GM18519 (cell line): ENCODE data around the gene LIPT2.

Experiments
- ATAC-seq: cut with Tn5 transposase; IDR thresholded peaks from one replicate; pipeline ENCODE4 v1.9.1; 2021; ENCODE audit warnings: mild to moderate bottlenecking, moderate library complexity; ENCODE audit not compliant: unreplicated experiment, low FRiP score

The LIPT2 gene

DNA sequence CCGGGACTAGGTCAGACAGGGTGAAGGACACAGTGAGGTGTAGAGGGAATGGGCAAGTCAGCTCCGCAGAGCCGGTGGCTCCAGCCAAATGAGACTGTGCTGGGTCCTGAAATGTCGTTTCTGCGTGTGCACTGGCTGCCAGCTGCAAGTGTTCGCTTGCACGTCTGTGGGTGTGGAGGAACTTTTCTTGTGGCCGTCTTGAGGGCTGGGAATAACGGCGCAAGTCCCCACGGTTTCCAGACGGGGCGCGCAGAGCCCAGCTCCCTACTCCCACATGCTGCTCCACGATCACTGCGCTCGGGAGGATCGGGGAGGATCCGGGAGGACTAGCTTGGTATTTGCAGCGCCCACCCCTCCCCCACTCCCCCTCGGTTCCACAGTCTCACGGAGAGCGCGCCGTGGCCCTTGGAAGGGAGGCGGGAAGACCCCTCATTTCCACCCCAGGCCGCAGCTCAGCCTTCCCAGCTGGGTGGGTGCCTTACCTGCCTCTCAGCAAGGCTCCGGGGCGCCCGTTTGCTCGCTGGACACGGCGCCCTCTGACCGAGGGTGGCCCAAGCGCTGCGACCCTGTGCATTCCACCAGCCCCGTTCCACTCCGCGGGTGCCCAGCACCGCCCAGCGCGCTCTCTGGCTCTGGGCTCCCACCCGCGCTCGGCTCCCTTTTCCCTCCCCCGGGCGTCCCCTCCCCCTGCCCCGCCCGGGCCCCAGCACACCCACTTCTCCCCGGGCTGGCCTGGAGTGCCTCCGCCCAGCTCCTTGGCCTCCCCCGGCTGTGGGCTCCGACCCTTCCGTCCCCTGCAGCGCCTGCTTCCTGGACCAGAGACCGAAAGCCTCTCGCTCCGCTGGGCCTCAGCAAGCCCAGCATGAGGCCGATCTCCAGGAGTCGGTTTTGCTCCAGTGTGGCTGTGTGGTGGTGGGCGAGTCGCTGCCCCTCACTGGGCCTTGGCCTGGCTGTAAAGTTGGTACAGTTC, 26.3 kb downstream of the LIPT2 start, which contains the start of gene KCNE3:
TSS of gene KCNE3 (minus strand) at position 634 of the 970 bp plus-strand sequence. CDS start 9,986 bp downstream, outside the sequence.
- ATAC-seq, result no peak

DNA sequence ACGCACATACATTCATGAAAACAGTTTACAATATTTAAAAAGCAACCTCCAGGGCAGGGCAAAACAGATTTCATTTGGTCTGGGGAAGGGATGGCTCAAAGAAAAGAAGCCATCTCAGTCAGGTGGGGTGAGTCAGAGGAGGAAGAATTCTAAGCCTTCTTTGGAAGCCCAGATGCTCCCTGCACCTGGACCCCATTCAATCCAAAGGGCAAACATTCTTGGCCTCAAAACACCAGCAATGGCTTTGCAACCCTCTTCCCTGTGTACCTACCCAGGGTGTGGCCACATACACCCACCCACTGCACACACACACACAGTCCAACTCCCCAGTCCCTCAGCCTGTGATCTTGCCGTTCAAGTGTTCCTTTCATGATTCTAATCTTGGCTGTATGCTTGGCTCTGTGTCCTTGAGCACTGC, 28.2 kb downstream of the LIPT2 start:
- ATAC-seq, result no peak

DNA sequence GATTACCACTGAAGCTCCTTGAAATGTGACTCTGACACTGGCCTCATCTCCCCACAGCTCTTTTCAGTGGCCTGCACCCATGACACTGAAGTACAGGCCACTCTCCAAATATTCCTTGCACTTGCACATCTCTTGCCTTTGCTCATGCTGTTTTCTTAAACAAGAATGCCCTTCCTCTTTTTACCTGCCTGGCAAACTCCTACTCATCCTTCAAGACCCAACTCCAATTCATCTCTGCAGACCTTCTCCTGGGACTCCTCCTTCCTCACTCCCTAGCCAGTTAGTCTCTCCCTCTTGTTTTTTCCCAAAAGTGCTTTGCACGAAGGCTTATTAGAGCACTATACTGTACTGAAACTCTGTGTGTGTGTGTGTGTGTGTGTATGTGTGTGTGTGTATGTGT, 28.8 kb downstream of the LIPT2 start:
- no peak for ATAC-seq

DNA sequence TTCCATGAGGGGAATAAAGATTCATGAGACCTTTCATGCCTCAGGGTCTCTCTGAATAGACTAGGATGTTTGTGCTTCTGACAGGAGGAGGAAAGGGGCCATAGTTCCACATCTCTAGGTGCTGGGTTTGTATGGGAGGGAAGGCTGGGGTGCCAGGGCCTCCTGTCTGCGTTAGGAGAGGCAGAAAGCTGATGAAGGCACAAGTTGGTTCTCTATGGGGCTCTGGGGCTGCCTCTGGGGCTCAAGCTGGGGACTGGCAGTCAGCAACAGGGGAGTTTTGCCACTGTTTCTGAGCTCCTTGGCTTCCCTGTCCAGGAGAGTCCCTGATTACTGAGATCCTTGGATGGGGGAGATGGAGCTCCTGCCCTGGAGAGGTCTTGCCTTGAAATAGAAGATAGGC, 30.3 kb downstream of the LIPT2 start:
- no peak for ATAC-seq

DNA sequence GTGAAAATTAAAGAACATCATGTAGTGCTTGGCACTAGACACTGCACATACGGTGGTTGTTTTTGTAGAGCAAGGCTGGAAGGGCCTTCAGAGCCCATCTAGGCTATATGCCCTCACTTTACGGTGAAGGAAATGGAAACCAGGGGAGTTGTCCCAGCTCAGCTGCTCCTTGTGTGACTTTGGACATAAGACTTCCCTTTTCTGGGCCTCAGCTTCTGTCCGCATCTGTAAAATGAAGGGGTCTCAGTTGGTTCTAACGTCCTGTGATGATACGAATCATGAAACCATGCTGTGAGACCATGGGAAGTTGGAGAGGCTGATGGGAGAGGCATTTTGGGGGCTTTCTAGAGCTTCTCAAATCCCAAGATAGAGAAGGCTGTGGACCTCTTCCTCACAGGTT, 30.9 kb downstream of the LIPT2 start:
- ATAC-seq, result no peak

DNA sequence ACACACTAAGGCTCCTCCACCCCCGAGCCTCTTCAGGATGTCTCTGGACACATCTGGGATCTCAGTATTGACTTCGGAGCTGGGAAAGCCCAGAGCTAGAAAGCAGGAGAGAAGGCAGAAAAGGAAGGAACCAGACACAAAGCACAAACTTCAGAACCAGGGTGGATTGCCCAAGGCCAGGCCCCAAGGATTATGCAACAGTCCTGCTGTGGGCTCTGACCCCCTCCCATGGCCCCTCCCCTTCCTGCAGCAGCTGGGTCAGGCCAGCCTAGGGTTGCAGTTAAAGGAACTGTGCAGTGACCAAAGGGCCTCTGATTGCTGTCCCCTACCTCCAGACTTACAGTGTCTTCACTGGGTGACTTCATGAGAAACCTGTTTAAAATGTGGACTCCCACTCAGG, 31.5 kb downstream of the LIPT2 start:
- no peak for ATAC-seq

DNA sequence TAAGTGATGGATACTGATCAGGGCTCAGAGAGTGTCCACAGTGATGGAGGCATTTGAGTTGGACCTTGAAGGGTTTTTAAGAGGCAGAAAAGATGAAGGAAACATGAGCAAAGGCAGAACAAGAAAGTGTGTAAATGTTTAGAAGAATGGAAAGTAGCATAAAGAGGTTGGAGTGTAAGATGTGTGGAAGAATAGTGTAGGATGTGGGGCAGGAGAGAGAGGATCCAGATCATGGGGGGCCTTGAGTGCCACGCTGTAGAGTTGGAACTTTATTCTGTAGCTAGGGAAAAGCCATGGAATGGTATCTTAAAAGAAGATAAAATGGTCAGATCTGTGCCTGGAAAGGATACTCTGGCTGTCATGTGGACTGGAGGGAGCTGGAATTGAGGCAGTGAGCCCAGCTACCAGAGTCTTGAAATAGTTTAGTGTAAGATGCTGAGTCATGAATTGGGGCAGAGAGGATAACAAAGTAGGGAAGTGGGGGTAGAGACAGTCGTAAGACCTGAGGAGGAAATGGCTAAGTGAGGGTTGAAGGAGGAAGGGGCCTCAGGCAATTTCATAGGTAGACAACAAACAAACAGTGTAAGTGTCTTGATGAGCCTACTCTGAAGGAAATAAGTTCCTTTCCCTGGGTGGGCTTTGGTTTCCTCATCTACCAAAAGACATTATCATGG, 32.9 kb downstream of the LIPT2 start:
- no peak for ATAC-seq

DNA sequence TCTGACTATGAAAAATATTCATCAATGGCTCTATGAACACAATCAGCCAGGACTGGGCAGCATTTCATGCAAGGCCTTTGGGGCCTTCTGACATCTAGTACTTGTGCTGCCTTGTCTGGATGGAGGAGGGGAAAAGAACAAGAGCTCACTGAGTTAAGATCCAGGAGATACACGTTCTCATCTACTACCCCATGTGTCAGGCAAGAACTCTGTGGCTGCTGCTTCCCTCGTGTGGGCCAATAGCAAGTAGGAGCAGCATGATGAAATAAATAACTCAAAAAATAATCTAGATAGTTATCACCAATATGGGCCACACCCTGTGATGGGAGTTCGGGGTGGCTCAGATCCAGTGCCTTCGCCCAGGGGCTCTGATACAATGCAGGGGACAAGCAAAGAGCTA, 33.5 kb downstream of the LIPT2 start:
- ATAC-seq, result no peak

DNA sequence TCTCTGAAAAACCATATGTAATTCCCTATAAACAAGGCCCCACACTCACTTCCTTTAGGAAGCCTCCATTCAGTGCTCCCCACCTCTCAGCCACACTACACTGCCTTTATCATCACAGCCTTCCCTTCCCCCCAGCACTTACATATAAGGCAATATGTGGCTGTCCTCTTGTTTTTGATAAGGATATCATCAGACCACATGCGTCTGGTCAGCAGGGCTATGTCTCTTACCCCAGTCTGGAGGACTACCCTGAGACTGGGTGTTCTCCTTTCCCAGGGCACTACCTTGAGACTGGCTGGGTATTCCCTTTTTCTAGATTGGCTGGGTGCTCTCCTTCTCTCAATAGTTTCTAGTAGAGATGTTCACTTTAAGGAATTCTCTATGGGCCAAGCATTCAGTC, 33.9 kb downstream of the LIPT2 start:
- no peak for ATAC-seq

DNA sequence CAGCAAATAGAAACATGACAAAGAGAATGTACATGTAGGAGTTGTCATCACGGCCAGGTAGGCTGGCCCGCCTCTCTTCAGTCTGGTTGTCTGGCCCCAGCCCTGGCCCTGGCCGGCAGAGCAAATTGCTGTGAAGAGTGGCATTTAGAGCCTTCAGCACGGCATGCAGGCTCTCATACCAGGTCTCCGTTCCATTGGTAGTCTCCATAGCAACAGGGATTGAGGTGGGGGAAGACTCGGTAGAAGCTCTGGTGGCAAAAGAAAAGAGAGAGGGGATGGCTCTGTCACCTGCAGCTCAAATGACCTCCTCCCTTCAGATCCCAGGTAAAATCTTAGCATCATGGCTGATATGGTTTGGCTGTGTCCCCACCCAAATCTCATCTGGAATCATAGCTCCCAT, 36.2 kb downstream of the LIPT2 start:
- no peak for ATAC-seq

DNA sequence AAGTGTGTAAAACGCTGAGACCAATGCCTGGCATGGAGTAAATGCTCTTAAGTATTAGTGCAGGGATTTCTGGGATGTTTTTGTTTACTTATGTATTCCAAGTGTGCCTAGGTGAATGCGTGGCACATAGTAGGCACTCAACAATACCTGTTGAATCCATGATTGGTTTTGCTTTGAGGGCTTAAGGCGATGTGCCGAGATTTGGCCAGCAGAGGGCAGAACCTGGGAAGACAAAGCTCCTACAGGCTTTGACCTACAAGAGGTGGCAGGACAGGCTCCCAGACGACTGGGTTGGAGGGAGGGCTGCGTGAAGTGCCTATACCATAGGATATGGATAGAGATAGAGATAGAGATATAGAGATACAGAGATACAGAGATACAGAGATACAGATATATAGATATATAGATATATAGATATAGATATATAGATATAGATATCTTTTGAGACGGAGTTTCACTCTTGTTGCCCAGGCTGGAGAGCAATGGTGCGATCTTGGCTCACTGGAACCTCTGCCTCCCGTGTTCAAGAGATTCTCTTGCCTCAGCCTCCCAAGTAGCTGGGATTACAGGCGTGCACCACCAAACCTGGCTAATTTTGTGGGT, 40.0 kb downstream of the LIPT2 start:
- ATAC-seq, result no peak

DNA sequence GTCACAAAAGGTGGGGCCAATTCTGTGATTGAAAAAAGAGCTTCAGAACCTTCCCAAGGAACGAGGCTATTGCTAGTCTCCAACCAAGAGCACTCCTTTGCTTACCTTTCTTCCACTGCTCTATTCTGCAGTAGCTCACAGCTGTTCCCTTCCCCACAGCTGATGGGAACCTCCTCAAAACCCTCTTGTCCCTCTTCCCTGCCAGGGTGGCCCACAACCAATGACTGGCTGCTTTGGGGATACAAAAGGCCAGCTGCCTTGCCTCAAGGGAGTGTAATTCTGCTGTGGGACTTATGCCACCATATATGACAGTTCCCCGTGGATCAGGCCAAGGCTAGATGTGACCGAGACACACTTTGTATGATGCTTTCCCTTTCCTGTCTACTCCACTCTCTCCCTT, 41.2 kb downstream of the LIPT2 start:
- ATAC-seq, result no peak

DNA sequence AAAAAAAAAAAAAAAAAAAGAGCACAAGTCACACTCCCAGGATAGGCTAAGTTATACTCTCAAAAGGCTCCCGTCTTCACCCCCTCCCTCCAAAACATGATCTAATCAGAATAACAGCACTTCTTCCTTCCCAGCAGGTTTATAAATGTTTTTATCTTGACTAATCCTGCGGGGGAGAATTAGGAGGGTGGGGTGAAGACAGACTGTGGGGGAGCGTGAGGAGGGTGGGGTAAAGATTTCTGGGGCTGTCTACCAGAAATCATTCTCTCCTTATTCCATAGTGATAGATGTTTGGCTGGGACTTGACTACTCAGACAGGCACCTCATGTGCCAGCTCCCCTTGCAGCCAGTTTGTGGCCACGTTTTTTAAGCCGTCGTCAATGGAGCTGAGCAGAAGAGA, 43.2 kb downstream of the LIPT2 start:
- no peak for ATAC-seq

DNA sequence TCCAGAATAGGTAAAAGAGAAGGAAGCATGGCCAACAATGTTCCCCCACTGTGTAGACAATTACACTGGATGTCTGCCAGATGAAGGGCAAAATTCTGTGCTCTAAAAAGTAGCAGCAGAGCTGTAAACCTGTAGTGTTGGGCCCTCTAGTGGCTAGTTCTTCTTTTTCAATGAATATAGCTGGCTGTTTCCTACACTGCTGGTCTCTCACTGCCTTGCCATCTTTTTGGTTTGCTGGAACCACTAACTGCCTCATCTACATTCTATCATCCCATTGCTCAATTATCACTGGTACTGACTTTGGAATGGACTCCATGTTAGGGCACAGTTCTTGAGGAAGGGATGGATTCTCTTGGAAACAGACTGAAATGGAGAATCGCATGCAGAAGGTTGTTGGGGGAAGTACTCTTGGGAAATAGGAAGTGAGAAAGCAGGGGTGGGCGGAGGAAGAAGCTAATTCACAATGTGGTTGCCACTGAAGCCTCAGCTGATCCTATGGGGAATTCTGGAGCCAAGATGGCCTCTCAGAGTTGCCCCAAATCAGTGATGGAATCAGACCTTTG, 44.1 kb downstream of the LIPT2 start:
- ATAC-seq, result peak; percentile 65

DNA sequence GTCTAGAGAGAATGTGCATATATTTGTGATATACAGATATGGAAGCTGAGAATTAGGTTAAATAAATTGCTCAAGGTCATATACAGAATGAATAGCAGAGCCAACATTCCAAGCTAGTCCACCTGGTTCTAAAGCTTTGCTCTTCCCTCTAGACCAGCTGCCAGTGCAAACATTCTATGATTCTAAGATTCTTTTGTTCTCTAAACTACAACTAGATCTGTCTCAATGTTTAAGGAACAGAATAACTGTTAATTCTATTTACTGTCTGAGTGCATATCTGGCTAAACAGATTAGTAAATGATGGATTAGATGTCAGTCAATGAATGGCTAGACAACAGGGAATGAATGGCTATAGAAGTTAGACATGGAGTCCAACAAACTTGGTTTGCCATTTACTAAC, 45.8 kb downstream of the LIPT2 start:
- ATAC-seq, result no peak

DNA sequence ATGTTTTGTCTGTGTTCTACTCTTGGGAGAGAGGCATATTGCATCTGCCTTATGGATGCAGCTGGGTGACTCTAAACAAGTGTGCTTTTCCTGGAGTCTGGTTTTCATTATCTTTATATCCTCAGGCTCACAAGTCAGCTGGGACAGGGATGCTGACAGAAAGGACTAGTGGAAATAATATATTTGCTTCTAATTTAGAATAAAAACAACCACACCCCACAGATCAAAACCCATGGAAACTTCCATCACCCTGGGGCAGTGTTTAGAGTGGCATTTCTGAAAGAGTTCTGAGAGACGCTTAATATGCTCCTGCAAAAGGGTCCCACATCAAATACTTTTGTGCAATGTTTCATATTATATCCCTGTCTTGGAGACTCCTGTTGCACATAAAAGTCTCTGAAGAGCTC, 47.0 kb downstream of the LIPT2 start:
- no peak for ATAC-seq

DNA sequence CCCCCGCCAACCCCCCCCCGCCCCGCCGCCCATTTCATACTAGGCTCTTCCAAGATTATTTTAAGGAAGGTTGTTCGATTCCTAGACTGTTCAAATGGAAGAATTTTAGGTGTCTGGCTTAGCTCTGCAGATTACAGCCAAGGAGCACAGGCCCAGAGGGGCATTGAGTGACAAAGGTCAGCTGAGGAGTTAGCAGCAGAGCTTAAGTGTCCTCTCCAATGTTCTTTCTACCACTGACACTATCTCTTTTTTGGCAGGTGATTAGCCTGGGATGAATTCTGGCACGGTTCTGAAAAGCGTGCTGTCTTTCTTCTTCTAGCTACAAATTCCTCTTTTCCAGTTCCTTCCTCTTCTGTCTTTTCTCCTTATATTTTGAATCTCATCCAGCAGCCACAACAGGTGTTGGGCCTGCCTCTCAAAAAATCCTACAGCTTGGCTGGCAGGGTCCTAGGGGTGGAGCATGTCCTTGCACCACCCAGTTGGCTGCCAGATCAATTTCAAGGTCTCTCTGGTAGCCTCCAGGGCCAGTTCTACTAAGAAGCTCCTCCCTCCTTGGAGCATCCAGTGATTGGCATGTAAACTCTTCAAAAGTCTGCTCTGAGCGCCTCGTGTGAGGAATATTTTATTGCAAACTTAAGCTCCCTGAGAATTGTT, 49.2 kb downstream of the LIPT2 start:
- no peak for ATAC-seq

DNA sequence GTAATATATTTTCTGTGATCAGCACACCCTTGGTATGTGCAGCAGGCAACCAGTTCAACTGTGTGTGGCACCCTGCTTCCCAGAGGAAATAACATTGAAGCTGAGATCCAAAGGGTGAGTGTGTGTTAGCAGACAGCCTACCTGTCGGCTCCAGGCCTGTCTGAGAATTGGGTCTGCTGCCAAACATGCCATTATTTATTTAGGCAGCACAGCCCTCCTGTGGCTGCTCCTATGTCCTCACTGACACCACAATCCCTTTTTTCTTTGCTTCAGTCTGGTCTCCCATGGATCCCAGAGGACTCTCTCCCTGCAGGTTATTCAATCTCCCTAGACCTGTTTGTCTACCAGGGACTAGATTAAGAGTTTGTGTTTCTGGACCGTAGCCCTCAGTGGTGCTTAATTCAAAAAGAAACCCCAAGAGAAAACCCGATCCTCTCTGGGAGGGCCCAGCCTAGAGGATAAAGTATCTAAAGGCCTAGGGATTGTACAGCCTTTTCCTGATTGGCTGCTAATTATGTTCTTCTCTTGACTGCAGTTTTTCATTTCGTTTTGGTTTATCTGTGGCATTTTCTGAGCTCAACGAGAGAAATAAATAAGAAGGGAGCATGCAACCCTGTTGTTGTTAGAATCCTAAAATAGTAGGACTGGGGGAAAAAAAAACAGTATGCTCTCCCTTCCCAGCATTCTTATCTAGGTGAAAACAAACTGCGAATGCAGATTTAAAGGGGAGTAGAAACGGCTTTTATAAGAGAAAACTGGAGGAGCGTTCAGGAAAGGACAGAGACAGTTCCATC, 50.3 kb downstream of the LIPT2 start:
- no peak for ATAC-seq

DNA sequence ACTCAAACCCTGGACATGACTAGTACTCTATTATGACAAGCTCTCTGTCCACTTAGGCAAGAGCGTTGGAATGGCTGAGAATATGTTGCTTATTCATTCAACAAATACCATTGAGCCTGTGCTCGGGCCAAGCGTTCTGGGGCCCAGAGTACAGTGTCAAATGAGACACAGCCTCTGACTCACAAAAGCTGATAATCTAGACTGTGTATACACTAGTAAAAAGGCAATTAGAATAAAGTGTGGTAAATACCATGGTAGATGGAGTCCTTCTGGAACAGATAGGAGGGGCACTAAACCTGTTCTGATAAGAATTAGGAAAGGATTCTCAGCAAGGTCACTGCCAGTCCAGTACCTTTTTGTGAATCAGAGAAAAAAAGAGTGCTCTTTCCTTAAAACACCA, 50.9 kb downstream of the LIPT2 start:
- ATAC-seq, result no peak
